Measurements from ENCODE around the gene ADGRF3. TPM values are rescaled to one million over a fixed set of nuclear protein-coding genes. Genes with fewer than 3 reads are reported as not detected.
"Not testable (repeated sequence)": the region's sequence is repeated elsewhere in the genome, so short reads cannot be mapped to it uniquely, and the experiment has no call there.

The ADGRF3 gene
- total RNA-seq, 1 donor from 2014 or later, result under 0.01 TPM

- not testable (repeated sequence) for DNase-seq (ENCODE audit: low spot score in 2 of 2); FAIRE-seq
Measured at GRCh38 chr2:26324479-26324878, 22.1 kb downstream of the ADGRF3 start.

- DNase-seq (ENCODE audit: low spot score in 2 of 2) (no peak), FAIRE-seq (no peak)
Measured at GRCh38 chr2:26318950-26319349, 27.6 kb downstream of the ADGRF3 start.

GRCh38 chr2:26317377-26318105 is 29.0 kb downstream of the ADGRF3 start:
- FAIRE-seq (no peak), DNase-seq (ENCODE audit: low spot score in 2 of 2) (no peak)

- FAIRE-seq (no peak), DNase-seq (ENCODE audit: low spot score in 2 of 2) (no peak)
Measured at GRCh38 chr2:26316845-26317244, 29.7 kb downstream of the ADGRF3 start.

- DNase-seq (ENCODE audit: low spot score in 2 of 2), result no peak
- FAIRE-seq, result no peak
Measured at GRCh38 chr2:26316041-26316440, 30.5 kb downstream of the ADGRF3 start.

- FAIRE-seq, result no peak
- DNase-seq (ENCODE audit: low spot score in 2 of 2), result no peak
Measured at GRCh38 chr2:26314243-26314642, 32.3 kb downstream of the ADGRF3 start.

- FAIRE-seq, result no peak
- no peak for DNase-seq (ENCODE audit: low spot score in 2 of 2)
Measured at GRCh38 chr2:26313446-26313845, 33.1 kb downstream of the ADGRF3 start.

GRCh38 chr2:26312471-26312870 is 34.1 kb downstream of the ADGRF3 start:
- no peak for FAIRE-seq
- no peak for DNase-seq (ENCODE audit: low spot score in 2 of 2)

- DNase-seq (ENCODE audit: low spot score in 2 of 2) (no peak), FAIRE-seq (no peak)
Measured at GRCh38 chr2:26309921-26310320, 36.7 kb downstream of the ADGRF3 start.

- no peak for DNase-seq (ENCODE audit: low spot score in 2 of 2)
- no peak for FAIRE-seq
Measured at GRCh38 chr2:26305540-26305939, 41.0 kb downstream of the ADGRF3 start.

- not testable (repeated sequence) for DNase-seq (ENCODE audit: low spot score in 2 of 2)
Measured at GRCh38 chr2:26305094-26305493, 41.5 kb downstream of the ADGRF3 start.

GRCh38 chr2:26302846-26303245 is 43.7 kb downstream of the ADGRF3 start:
- DNase-seq (ENCODE audit: low spot score in 2 of 2), result no peak
- no peak for FAIRE-seq

More at GRCh38 chr2:26305094-26305493, 41.5 kb downstream of the ADGRF3 start:
- not testable (repeated sequence) for FAIRE-seq

GRCh38 chr2:26300234-26300925 is 46.2 kb downstream of the ADGRF3 start:
- DNase-seq (ENCODE audit: low spot score in 2 of 2) (no peak), FAIRE-seq (no peak)

- FAIRE-seq, result no peak
- no peak for DNase-seq (ENCODE audit: low spot score in 2 of 2)
Measured at GRCh38 chr2:26299471-26300101, 47.0 kb downstream of the ADGRF3 start.

GRCh38 chr2:26298638-26299393 is 47.8 kb downstream of the ADGRF3 start:
- FAIRE-seq (no peak), DNase-seq (ENCODE audit: low spot score in 2 of 2) (no peak)

- FAIRE-seq (no peak), DNase-seq (ENCODE audit: low spot score in 2 of 2) (no peak)
Measured at GRCh38 chr2:26298286-26298637, 48.3 kb downstream of the ADGRF3 start.

GRCh38 chr2:26297061-26297460 is 49.5 kb downstream of the ADGRF3 start:
- FAIRE-seq, result no peak
- DNase-seq (ENCODE audit: low spot score in 2 of 2), result no peak

GRCh38 chr2:26295511-26295910 is 51.1 kb downstream of the ADGRF3 start:
- DNase-seq (ENCODE audit: low spot score in 2 of 2) (no peak), FAIRE-seq (no peak)

- no peak for FAIRE-seq
- no peak for DNase-seq (ENCODE audit: low spot score in 2 of 2)
Measured at GRCh38 chr2:26292646-26293045, 53.9 kb downstream of the ADGRF3 start.

GRCh38 chr2:26290001-26290400 is 56.6 kb downstream of the ADGRF3 start:
- no peak for FAIRE-seq

GRCh38 chr2:26285931-26286330 is 60.7 kb downstream of the ADGRF3 start:
- FAIRE-seq, result peak; percentile 43

More at GRCh38 chr2:26290001-26290400, 56.6 kb downstream of the ADGRF3 start:
- no peak for DNase-seq (ENCODE audit: low spot score in 2 of 2)

More at GRCh38 chr2:26285931-26286330, 60.7 kb downstream of the ADGRF3 start:
- DNase-seq (ENCODE audit: low spot score in 2 of 2), result no peak

All from frontal cortex (tissue), 4 donors.